ENCODE data around the gene COX17. TPM values are rescaled to one million over a fixed set of nuclear protein-coding genes. Genes with fewer than 3 reads are reported as not detected.

COX17 gene
- total RNA-seq, 1 experiment from 2014 or later = 51.6 TPM

GRCh38 chr3:119641416-119641815 is 35.8 kb downstream of the COX17 start:
- Histone ChIP-seq H3K4me3 (replicated peaks in 1 of 2; ENCODE audit: low read depth in 1 of 2, low read length in 2 of 2) (no peak overlapping the region), H3K9ac (ENCODE audit: low read length) (no peak overlapping the region), H4K20me1 (ENCODE audit: insufficient read depth) (no peaks in the 10 kb centered on the region), H3K36me3 (ENCODE audit: control insufficient read depth in 1 of 2, insufficient read depth in 2 of 2, low read length in 2 of 2) (no peaks in the 10 kb centered on the region), H3K79me2 (ENCODE audit: insufficient read depth, low read length) (no peaks in the 10 kb centered on the region), H3K9me3 (ENCODE audit: control insufficient read depth in 1 of 2, insufficient read depth in 1 of 2, low read depth in 1 of 2, low read length in 2 of 2) (no peaks in the 10 kb centered on the region), H3K27me3 (ENCODE audit: insufficient read depth, low read length) (no peaks in the 10 kb centered on the region), H3K4me1 (ENCODE audit: control insufficient read depth in 1 of 2, insufficient read depth in 2 of 2, low read length in 2 of 2) (peaks cover 0 to 41% of the 10 kb centered on the region in 2 experiments; a peak in 2 of 4 replicates), H3K27ac (ENCODE audit: low read depth, low read length) (no peak overlapping the region), H3K4me2 (ENCODE audit: low read length) (no peak overlapping the region), H3K9me2 (ENCODE audit: insufficient read depth) (no peaks in the 10 kb centered on the region), H2AFZ (ENCODE audit: low read depth, low read length, poor library complexity, severe bottlenecking) (no peak overlapping the region)
- ATAC-seq (no peak), DNase-seq (ENCODE audit: low read depth, low spot score) (no peak)
- intact Hi-C loops (cut with micrococcal nuclease) = no loop called here
- BruUV-seq (replicated peaks) = no TSS peak
- CTCF ChIA-PET = no interaction called here
- TF ChIP-seq POLR2AphosphoS5 (IDR thresholded peaks at IDR 0.05; ENCODE audit: low read depth, low read length) (no peak), FOSL1 (IDR thresholded peaks at IDR 0.05; ENCODE audit: low read depth) (no peak), TCF7L2 (IDR thresholded peaks at IDR 0.05; ENCODE audit: borderline replicate concordance, extremely low read depth, insufficient read depth, insufficient read length) (no peak), ZNF274 (IDR thresholded peaks at IDR 0.05; ENCODE audit: low read depth, low read length) (no peak), CTCF (IDR thresholded peaks at IDR 0.05 in 2 of 3, conservative IDR thresholded peaks at IDR 0.05 in 1 of 3; ENCODE audit: borderline replicate concordance in 1 of 3, insufficient read depth in 1 of 3, low read depth in 2 of 3, low read length in 2 of 3) (no peak), SP1 (IDR thresholded peaks at IDR 0.05; ENCODE audit: low read depth) (no peak), ZBTB33 (IDR thresholded peaks at IDR 0.05; ENCODE audit: extremely low read depth, insufficient replicate concordance, low read length) (no peak), EGR1 (IDR thresholded peaks at IDR 0.05; ENCODE audit: low read depth) (no peak), SIN3A (IDR thresholded peaks at IDR 0.05; ENCODE audit: low read depth) (no peak)
- POLR2A ChIA-PET = no interaction called here
- RAD21 ChIA-PET (ENCODE audit: low non-redundant PET in 1 of 2, low total read pairs in 2 of 2, uncharacterized antibody in 2 of 2, unreplicated experiment in 2 of 2) = no interaction called here
